GM23338 (cell line): ENCODE data around the gene ZNF12. TPM values are rescaled to one million over a fixed set of nuclear protein-coding genes. Genes with fewer than 3 reads are reported as not detected.

ENCODE experiments used
- ATAC-seq: fragments of 200-7000 bp; cut with Tn5 transposase; 3 replicates; pipeline ENCODE4 v1.9.1; 2020
- DNase-seq: peaks from one replicate; pipeline ENCODE4 v3.0.0-alpha.2; 2015; ENCODE audit warnings: low spot score
- H2AFZ ChIP-seq: fragments of 200-600 bp; sonication (generic); 2 replicates; pipeline ENCODE4 v1.8.0; 2016; ENCODE audit warnings: antibody characterized with exemption, mild to moderate bottlenecking, moderate library complexity
- H3F3A ChIP-seq: fragments of 200-600 bp; sonication (generic); replicated peaks from 2 replicates; pipeline ENCODE4 v1.8.0; 2017; ENCODE audit warnings: antibody characterized with exemption, mixed run types, low read depth
- H3K27ac ChIP-seq: fragments of 200-600 bp; sonication (generic); 2 replicates; pipeline ENCODE4 v1.6.1; 2016; ENCODE audit warnings: low read depth
- H3K27me3 ChIP-seq: fragments of 200-600 bp; sonication (generic); 2 replicates; pipeline ENCODE4 v1.8.0; 2016; ENCODE audit warnings: mild to moderate bottlenecking, mixed run types, moderate library complexity; ENCODE audit not compliant: insufficient read depth
- H3K36me3 ChIP-seq: fragments of 200-600 bp; sonication (generic); 2 replicates; pipeline ENCODE4 v1.8.0; 2016; ENCODE audit warnings: mild to moderate bottlenecking; ENCODE audit not compliant: insufficient read depth
- H3K4me1 ChIP-seq: fragments of 200-600 bp; sonication (generic); 2 replicates; pipeline ENCODE4 v1.8.0; 2016; ENCODE audit warnings: mild to moderate bottlenecking, moderate library complexity; ENCODE audit not compliant: insufficient read depth
- H3K4me2 ChIP-seq: fragments of 200-600 bp; sonication (generic); 2 replicates; pipeline ENCODE4 v1.7.1; 2017; ENCODE audit warnings: mixed run types
- H3K4me3 ChIP-seq: fragments of 200-600 bp; sonication (generic); 2 replicates; pipeline ENCODE4 v1.6.1; 2016; ENCODE audit warnings: mixed run types
- H3K79me2 ChIP-seq: fragments of 200-600 bp; sonication (generic); replicated peaks from 2 replicates; pipeline ENCODE4 v1.8.0; 2017; ENCODE audit warnings: mild to moderate bottlenecking; ENCODE audit not compliant: insufficient read depth
- H3K9me2 ChIP-seq: fragments of 200-600 bp; sonication (generic); 2 replicates; pipeline ENCODE4 v1.8.0; 2017; ENCODE audit not compliant: insufficient read depth
- H4K20me1 ChIP-seq: fragments of 200-600 bp; sonication (generic); replicated peaks from 2 replicates; pipeline ENCODE4 v1.8.0; 2017; ENCODE audit warnings: mild to moderate bottlenecking; ENCODE audit not compliant: insufficient read depth
- H3K27ac Mint-ChIP-seq: 2 replicates; pipeline ENCODE4 v1.8.0; 2020; ENCODE audit warnings: inconsistent platforms, mild to moderate bottlenecking, moderate library complexity, mixed read lengths
- H3K27me3 Mint-ChIP-seq: 3 replicates; pipeline ENCODE4 v1.8.0; 2022; ENCODE audit warnings: low read depth, mild to moderate bottlenecking, moderate library complexity, mixed read lengths, inconsistent platforms; ENCODE audit not compliant: insufficient read depth, poor library complexity
- H3K36me3 Mint-ChIP-seq: 3 replicates; pipeline ENCODE4 v1.8.0; 2021; ENCODE audit warnings: low read depth, mild to moderate bottlenecking, inconsistent platforms, moderate library complexity, mixed read lengths
- H3K4me1 Mint-ChIP-seq: 3 replicates; pipeline ENCODE4 v1.8.0; 2020; ENCODE audit warnings: mild to moderate bottlenecking, inconsistent platforms, mixed read lengths
- H3K4me3 Mint-ChIP-seq: 3 replicates; pipeline ENCODE4 v1.8.0; 2021; ENCODE audit warnings: moderate library complexity, mild to moderate bottlenecking, inconsistent platforms, mixed read lengths
- H3K9me3 Mint-ChIP-seq: 3 replicates; pipeline ENCODE4 v1.8.0; 2020; ENCODE audit warnings: moderate library complexity, mild to moderate bottlenecking, inconsistent platforms, mixed read lengths
- CREB1 ChIP-seq: fragments of 250-450 bp; sonication (Bioruptor Pico); IDR thresholded peaks from 2 replicates; pipeline ENCODE4 v1.5.0; 2020; ENCODE audit warnings: low read depth, mild to moderate bottlenecking, moderate library complexity
- CTCF ChIP-seq, 2 experiments: fragments of 200-600 bp in 1 of 2; sonication (generic) in 1 of 2; conservative IDR thresholded peaks; 2 replicates each; pipeline versions ENCODE4 v1.5.1 to v1.6.1; 2016 to 2017; ENCODE audit warnings: antibody characterized with exemption in 2 of 2, low read depth in 2 of 2, mild to moderate bottlenecking in 2 of 2, moderate library complexity in 1 of 2
- ETS1 ChIP-seq: IDR thresholded peaks from 2 replicates; pipeline ENCODE4 v1.6.1; 2016; ENCODE audit warnings: antibody characterized with exemption
- EZH2 ChIP-seq: fragments of 200-600 bp; sonication (generic); IDR thresholded peaks from one replicate; pipeline ENCODE4 v1.8.0; 2017; ENCODE audit warnings: antibody characterized with exemption, mild to moderate bottlenecking, low read depth; ENCODE audit not compliant: unreplicated experiment
- EZH2phosphoT487 ChIP-seq: fragments of 200-600 bp; sonication (generic); IDR thresholded peaks from one replicate; pipeline ENCODE4 v1.8.1; 2018; ENCODE audit warnings: antibody characterized with exemption; ENCODE audit not compliant: unreplicated experiment
- JUNB ChIP-seq: IDR thresholded peaks from one replicate; pipeline ENCODE4 v1.6.1; 2016; ENCODE audit warnings: antibody characterized with exemption; ENCODE audit not compliant: unreplicated experiment
- NANOG ChIP-seq: IDR thresholded peaks from 2 replicates; pipeline ENCODE4 v1.6.1; 2016; ENCODE audit warnings: antibody characterized with exemption, borderline replicate concordance
- POLR2AphosphoS5 ChIP-seq: IDR thresholded peaks from 2 replicates; pipeline ENCODE4 v1.6.1; 2016; ENCODE audit warnings: antibody characterized with exemption, low read depth
- REST ChIP-seq: IDR thresholded peaks from one replicate; pipeline ENCODE4 v1.6.1; 2018; ENCODE audit warnings: antibody characterized with exemption; ENCODE audit not compliant: unreplicated experiment
- STAT1 ChIP-seq: IDR thresholded peaks from one replicate; pipeline ENCODE4 v1.6.1; 2016; ENCODE audit warnings: antibody characterized with exemption; ENCODE audit not compliant: unreplicated experiment
- ZNF114 ChIP-seq: fragments of 250-450 bp; sonication (Bioruptor Pico); IDR thresholded peaks from 2 replicates; pipeline ENCODE4 v1.5.0; 2020; ENCODE audit warnings: mild to moderate bottlenecking, moderate library complexity
- ZNF331 ChIP-seq: fragments of 250-450 bp; sonication (Bioruptor Pico); IDR thresholded peaks from 2 replicates; pipeline ENCODE4 v1.5.0; 2020; ENCODE audit warnings: low read depth, mild to moderate bottlenecking, moderate library complexity
- ZNF462 ChIP-seq: fragments of 250-450 bp; sonication (Bioruptor Pico); IDR thresholded peaks from 2 replicates; pipeline ENCODE4 v1.5.0; 2020; ENCODE audit warnings: mild to moderate bottlenecking, moderate library complexity
- polyA plus RNA-seq: library from polyadenylated mRNA; unstranded; fragments of >200 nt; fragmentation: Nextera tagmentation; extraction: Ambion mirVana; gene quantifications from 2 replicates; pipeline ENCODE4 v1.2.1, GENCODE V29; 2016
- total RNA-seq: library from RNA; depleted of rRNA; stranded (reverse); fragments of >200 nt; shearing (Covaris generic); gene quantifications from 2 replicates; pipeline ENCODE4 v1.2.3, GENCODE V29; 2014

Gene ZNF12
- total and polyA plus RNA-seq, 2 experiments from 2014 or later = 9.6 to 17.8 TPM

- ATAC-seq = no peak
- Mint-ChIP-seq H3K27me3 (peaks cover 3% of the 10 kb centered on the region), H3K4me3 (no peak overlapping the region), H3K27ac (no peak overlapping the region), H3K36me3 (peaks cover 27% of the 10 kb centered on the region), H3K4me1 (no peaks in the 10 kb centered on the region), H3K9me3 (no peaks in the 10 kb centered on the region)
- Histone ChIP-seq H3K79me2 (no peaks in the 10 kb centered on the region), H3K27me3 (no peaks in the 10 kb centered on the region), H4K20me1 (no peaks in the 10 kb centered on the region; the same call in 1 of the 2 replicates), H2AFZ (no peak overlapping the region), H3K27ac (no peak overlapping the region), H3K9me2 (no peaks in the 10 kb centered on the region), H3F3A (no peaks in the 10 kb centered on the region), H3K36me3 (no peaks in the 10 kb centered on the region), H3K4me3 (no peak overlapping the region), H3K4me1 (no peaks in the 10 kb centered on the region), H3K4me2 (no peak overlapping the region)
- TF ChIP-seq REST = no peak
- TF ChIP-seq ZNF331 (CRISPR knock-in tag) = no peak
- TF ChIP-seq POLR2AphosphoS5 = no peak
- TF ChIP-seq ETS1 = no peak
- TF ChIP-seq ZNF462 = no peak
- no peak for TF ChIP-seq JUNB
- no peak for TF ChIP-seq CREB1
- TF ChIP-seq EZH2phosphoT487 = no peak
- TF ChIP-seq EZH2 = no peak
- no peak for TF ChIP-seq CTCF (conservative IDR thresholded peaks at IDR 0.05; ENCODE audit: low read depth in 2 of 2)
- no peak for TF ChIP-seq ZNF114 (CRISPR knock-in tag)
- no peak for TF ChIP-seq STAT1
- no peak for TF ChIP-seq NANOG
- DNase-seq = no peak
Measured at GRCh38 chr7:6652446-6653011, 54.2 kb downstream of the ZNF12 start.
